ENCODE measurements around the gene PCDHGB7.
"Not testable (repeated sequence)": the region's sequence is repeated elsewhere in the genome, so short reads cannot be mapped to it uniquely, and the experiment has no call there.

The PCDHGB7 gene

DNA sequence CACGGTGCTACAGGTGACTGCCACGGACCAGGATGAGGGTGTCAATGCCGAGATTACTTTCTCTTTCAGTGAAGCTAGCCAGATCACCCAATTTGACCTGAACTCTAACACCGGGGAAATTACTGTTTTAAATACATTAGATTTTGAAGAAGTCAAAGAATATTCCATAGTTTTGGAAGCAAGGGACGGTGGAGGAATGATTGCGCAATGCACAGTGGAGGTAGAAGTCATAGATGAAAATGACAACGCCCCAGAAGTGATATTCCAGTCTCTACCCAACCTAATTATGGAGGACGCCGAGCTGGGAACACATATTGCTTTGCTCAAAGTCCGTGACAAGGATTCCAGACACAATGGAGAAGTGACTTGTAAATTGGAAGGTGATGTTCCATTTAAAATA is 28.8 kb upstream of the PCDHGB7 start:
- H3K4me3 ChIP-seq (ENCODE audit: control insufficient read depth, low read depth, low read length), result no peak overlapping the region
- DNase-seq (ENCODE audit: low read depth), result no peak
- TF ChIP-seq, protein P1, sequence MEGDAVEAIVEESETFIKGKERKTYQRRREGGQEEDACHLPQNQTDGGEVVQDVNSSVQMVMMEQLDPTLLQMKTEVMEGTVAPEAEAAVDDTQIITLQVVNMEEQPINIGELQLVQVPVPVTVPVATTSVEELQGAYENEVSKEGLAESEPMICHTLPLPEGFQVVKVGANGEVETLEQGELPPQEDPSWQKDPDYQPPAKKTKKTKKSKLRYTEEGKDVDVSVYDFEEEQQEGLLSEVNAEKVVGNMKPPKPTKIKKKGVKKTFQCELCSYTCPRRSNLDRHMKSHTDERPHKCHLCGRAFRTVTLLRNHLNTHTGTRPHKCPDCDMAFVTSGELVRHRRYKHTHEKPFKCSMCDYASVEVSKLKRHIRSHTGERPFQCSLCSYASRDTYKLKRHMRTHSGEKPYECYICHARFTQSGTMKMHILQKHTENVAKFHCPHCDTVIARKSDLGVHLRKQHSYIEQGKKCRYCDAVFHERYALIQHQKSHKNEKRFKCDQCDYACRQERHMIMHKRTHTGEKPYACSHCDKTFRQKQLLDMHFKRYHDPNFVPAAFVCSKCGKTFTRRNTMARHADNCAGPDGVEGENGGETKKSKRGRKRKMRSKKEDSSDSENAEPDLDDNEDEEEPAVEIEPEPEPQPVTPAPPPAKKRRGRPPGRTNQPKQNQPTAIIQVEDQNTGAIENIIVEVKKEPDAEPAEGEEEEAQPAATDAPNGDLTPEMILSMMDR (IDR thresholded peaks at IDR 0.05; ENCODE audit: control insufficient read depth, insufficient read depth, low read depth, low read length, missing control alignments), result no peak

DNA sequence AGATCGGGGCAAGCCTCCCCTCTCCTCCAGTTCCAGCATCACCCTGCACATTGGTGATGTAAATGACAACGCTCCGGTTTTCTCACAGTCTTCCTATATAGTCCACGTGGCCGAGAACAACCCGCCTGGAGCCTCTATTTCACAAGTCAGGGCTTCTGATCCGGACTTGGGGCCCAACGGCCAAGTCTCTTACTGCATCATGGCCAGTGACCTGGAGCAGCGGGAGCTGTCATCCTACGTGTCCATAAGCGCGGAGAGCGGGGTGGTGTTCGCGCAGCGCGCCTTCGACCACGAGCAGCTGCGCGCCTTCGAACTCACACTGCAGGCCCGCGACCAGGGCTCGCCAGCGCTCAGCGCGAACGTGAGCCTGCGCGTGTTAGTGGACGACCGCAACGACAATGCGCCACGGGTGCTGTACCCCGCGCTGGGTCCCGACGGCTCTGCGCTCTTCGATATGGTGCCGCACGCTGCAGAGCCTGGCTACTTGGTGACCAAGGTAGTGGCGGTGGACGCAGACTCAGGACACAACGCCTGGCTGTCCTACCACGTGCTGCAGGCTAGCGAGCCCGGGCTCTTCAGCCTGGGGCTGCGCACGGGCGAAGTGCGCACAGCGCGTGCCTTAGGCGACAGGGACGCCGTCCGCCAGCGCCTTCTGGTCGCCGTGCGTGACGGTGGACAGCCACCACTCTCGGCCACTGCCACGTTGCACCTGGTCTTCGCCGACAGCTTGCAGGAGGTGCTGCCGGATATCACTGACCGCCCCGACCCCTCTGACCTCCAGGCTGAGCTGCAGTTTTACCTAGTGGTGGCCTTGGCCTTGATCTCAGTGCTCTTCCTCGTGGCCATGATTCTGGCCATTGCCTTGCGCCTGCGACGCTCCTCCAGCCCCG is 28.1 kb upstream of the PCDHGB7 start:
- TF ChIP-seq, protein P1 (IDR thresholded peaks at IDR 0.05; ENCODE audit: control insufficient read depth, insufficient read depth, low read depth, low read length, missing control alignments), result no peak
- H3K4me3 ChIP-seq (ENCODE audit: control insufficient read depth, low read depth, low read length), result no peak overlapping the region

DNA sequence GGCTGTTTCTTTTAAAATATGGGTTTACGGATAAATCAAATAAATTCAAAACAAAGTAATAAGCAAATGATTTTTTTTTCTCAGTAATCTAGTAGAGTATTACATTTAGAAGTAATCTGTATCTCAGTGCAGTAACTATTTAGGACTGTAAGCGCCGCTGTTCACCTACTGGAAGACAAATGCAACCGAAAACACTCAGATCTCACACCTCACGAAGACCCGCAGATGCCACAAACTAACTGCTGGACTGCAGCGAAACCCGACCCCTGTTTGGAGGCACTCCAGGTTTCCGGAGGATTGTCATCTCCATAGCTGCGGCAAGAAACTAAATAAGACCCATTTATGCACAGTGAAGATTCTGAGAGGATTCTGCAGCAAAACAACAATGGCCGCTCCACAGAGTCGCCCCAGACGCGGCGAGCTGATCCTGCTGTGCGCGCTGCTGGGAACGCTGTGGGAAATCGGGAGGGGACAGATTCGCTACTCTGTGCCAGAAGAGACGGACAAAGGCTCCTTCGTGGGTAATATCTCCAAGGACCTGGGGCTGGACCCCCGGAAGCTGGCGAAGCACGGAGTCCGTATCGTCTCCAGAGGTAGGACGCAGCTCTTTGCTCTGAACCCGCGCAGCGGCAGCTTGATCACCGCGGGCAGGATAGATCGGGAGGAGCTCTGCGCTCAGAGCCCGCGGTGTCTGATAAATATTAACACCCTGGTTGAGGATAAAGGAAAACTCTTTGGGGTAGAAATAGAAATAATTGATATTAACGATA is 24.9 kb upstream of the PCDHGB7 start, which contains the start of gene PCDHGA8:
Gene PCDHGA8, plus strand, starts transcription at position 205 of the 770 bp plus-strand sequence. Its CDS starts 181 bp downstream, at position 386.
- H3K4me3 ChIP-seq (ENCODE audit: control insufficient read depth, low read depth, low read length), result peak within 1 kb of the TSS; percentile 43
- DNase-seq (ENCODE audit: low read depth), result no peak
- TF ChIP-seq, protein P1 (IDR thresholded peaks at IDR 0.05; ENCODE audit: control insufficient read depth, insufficient read depth, low read depth, low read length, missing control alignments), result peak; percentile 44

More for the DNA sequence above, 28.1 kb upstream of the PCDHGB7 start:
- DNase-seq (ENCODE audit: low read depth), result no peak

DNA sequence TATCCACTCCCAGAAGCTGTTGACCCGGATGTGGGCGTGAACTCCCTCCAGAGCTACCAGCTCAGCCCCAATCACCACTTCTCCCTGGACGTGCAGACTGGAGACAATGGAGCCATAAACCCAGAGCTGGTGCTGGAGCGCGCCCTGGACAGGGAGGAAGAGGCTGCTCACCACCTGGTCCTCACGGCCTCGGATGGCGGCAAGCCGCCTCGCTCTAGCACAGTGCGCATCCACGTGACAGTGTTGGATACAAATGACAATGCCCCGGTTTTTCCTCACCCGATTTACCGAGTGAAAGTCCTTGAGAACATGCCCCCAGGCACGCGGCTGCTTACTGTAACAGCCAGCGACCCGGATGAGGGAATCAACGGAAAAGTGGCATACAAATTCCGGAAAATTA is 24.2 kb upstream of the PCDHGB7 start:
- DNase-seq (ENCODE audit: low read depth), result no peak
- H3K4me3 ChIP-seq (ENCODE audit: control insufficient read depth, low read depth, low read length), result no peak overlapping the region
- TF ChIP-seq, protein P1 (IDR thresholded peaks at IDR 0.05; ENCODE audit: control insufficient read depth, insufficient read depth, low read depth, low read length, missing control alignments), result no peak

DNA sequence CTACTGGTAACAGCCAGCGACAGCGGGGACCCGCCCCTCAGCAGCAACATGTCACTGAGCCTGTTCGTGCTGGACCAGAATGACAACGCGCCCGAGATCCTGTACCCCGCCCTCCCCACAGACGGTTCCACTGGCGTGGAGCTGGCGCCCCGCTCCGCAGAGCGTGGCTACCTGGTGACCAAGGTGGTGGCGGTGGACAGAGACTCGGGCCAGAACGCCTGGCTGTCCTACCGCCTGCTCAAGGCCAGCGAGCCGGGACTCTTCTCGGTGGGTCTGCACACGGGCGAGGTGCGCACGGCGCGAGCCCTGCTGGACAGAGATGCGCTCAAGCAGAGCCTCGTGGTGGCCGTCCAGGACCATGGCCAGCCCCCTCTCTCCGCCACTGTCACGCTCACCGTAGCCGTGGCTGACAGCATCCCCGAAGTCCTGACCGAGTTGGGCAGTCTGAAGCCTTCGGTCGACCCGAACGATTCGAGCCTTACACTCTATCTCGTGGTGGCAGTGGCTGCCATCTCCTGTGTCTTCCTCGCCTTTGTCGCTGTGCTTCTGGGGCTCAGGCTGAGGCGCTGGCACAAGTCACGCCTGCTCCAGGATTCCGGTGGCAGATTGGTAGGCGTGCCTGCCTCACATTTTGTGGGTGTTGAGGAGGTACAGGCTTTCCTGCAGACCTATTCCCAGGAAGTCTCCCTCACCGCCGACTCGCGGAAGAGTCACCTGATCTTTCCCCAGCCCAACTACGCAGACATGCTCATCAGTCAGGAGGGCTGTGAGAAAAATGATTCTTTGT is 22.9 kb upstream of the PCDHGB7 start:
- not testable (repeated sequence) for DNase-seq (ENCODE audit: low read depth); H3K4me3 ChIP-seq (ENCODE audit: control insufficient read depth, low read depth, low read length)

DNA sequence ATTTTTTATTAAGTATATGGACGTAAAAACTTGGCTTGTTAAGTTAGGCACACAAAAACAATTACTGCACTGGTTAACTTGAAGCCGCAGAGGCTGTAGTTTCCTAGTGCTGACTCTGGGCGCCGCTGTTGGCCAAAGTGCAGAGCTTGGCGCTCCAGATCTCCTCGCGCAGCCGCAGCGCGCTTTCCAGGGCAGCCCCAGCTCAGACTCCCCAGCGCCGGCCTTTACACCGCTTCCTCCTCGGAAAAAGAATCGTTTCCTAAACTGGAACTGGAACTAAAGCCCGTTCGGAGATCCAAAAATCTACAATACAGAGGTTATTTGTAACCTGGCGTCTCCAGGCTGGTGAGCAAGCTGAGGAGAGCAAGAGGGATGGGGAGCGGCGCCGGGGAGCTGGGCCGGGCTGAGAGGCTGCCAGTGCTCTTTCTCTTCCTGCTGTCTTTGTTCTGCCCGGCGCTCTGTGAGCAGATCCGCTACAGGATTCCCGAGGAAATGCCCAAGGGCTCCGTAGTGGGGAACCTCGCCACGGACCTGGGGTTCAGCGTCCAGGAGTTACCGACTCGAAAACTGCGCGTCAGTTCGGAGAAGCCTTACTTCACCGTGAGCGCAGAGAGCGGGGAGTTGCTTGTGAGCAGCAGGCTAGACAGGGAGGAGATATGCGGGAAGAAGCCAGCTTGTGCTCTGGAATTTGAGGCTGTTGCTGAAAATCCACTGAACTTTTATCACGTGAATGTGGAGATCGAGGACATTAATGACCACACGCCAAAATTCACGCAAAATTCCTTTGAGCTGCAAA is 19.5 kb upstream of the PCDHGB7 start, which contains the start of gene PCDHGB5:
Gene PCDHGB5, plus strand, starts transcription at position 192 of the 796 bp plus-strand sequence. Its CDS starts 181 bp downstream, at position 373.
- peak within 1 kb of the TSS; percentile 29 for H3K4me3 ChIP-seq (ENCODE audit: control insufficient read depth, low read depth, low read length)
- DNase-seq (ENCODE audit: low read depth), result not testable (repeated sequence)

More for the DNA sequence above, 19.5 kb upstream of the PCDHGB7 start, which contains the start of gene PCDHGB5:
- TF ChIP-seq, protein P1 (IDR thresholded peaks at IDR 0.05; ENCODE audit: control insufficient read depth, insufficient read depth, low read depth, low read length, missing control alignments), result peak; percentile 67

All from AG09309 (cell line).